CD4-positive, CD25-positive, alpha-beta regulatory T cell (primary cell): ENCODE results near the gene AKAP8L. TPM values are rescaled to one million over a fixed set of nuclear protein-coding genes. Genes with fewer than 3 reads are reported as not detected.

Experiments used
- ATAC-seq, 2 donors: fragments of 150-1000 bp; cut with Tn5 transposase; one replicate each; pipeline ENCODE4 v1.10.0; 2021; ENCODE audit warnings: low read depth in 2 of 2, moderate number of reproducible peaks in 2 of 2, moderate library complexity in 1 of 2
- DNase-seq, 3 donors: peaks; one replicate each; pipeline versions ENCODE4 v3.0.0 to v3.0.0-alpha.2; 2012 to 2022; ENCODE audit warnings: mixed read lengths in 1 of 3
- H3K27ac ChIP-seq: one replicate; pipeline ENCODE4 v1.7.0; 2013; ENCODE audit warnings: mild to moderate bottlenecking, low read length; ENCODE audit not compliant: insufficient read depth, poor library complexity, severe bottlenecking
- H3K27me3 ChIP-seq: one replicate; pipeline ENCODE4 v1.7.0; 2013; ENCODE audit warnings: low read length; ENCODE audit not compliant: control insufficient read depth, insufficient read depth
- H3K36me3 ChIP-seq: one replicate; pipeline ENCODE4 v1.7.0; 2013; ENCODE audit warnings: mild to moderate bottlenecking, low read length, moderate library complexity; ENCODE audit not compliant: control insufficient read depth, insufficient read depth
- H3K4me1 ChIP-seq: 2 replicates; pipeline ENCODE4 v1.7.0; 2013; ENCODE audit warnings: mild to moderate bottlenecking, low read length; ENCODE audit not compliant: insufficient read depth, control insufficient read depth, poor library complexity, severe bottlenecking
- H3K4me3 ChIP-seq: one replicate; pipeline ENCODE4 v1.7.0; 2013; ENCODE audit warnings: low read depth, mild to moderate bottlenecking, low read length, moderate library complexity
- H3K9me3 ChIP-seq, 2 experiments: 1 replicate in 1 of 2; 2 replicates in 1 of 2; pipeline ENCODE4 v1.7.0; 2013; ENCODE audit warnings: low read length in 2 of 2, mild to moderate bottlenecking in 1 of 2, moderate library complexity in 1 of 2; ENCODE audit not compliant: control insufficient read depth in 2 of 2
- H3K27ac Mint-ChIP-seq, 3 donors: one replicate each; pipeline ENCODE4 v1.8.0; 2020 to 2022; ENCODE audit warnings: mild to moderate bottlenecking in 3 of 3, mixed read lengths in 3 of 3, moderate library complexity in 2 of 3
- H3K27me3 Mint-ChIP-seq: one replicate; pipeline ENCODE4 v1.8.0; 2022; ENCODE audit warnings: mild to moderate bottlenecking, mixed read lengths
- H3K36me3 Mint-ChIP-seq: one replicate; pipeline ENCODE4 v1.8.0; 2020; ENCODE audit warnings: mixed read lengths
- H3K4me1 Mint-ChIP-seq, 4 donors: one replicate each; pipeline ENCODE4 v1.8.0; 2020 to 2022; ENCODE audit warnings: mixed read lengths in 4 of 4, mild to moderate bottlenecking in 1 of 4
- H3K4me3 Mint-ChIP-seq, 4 donors: one replicate each; pipeline ENCODE4 v1.8.0; 2020 to 2022; ENCODE audit warnings: mild to moderate bottlenecking in 4 of 4, mixed read lengths in 4 of 4, moderate library complexity in 3 of 4
- H3K9me3 Mint-ChIP-seq, 7 donors: one replicate each; pipeline ENCODE4 v1.8.0; 2020 to 2022; ENCODE audit warnings: mixed read lengths in 7 of 7, mild to moderate bottlenecking in 3 of 7, moderate library complexity in 2 of 7
- polyA plus RNA-seq, 4 donors: library from polyadenylated mRNA; unstranded; fragments of 300-500 nt; fragmentation: Illumina TruSeq; gene quantifications; one replicate each; pipeline ENCODE4 v1.2.3, GENCODE V29; 2021
- total RNA-seq: library from RNA; stranded (reverse); gene quantifications from one replicate; pipeline ENCODE4 v1.2.3, GENCODE V29; 2022

Gene AKAP8L
- total and polyA plus RNA-seq, 5 donors from 2014 or later, result 30.0 to 142 (median 37.7) TPM

DNA sequence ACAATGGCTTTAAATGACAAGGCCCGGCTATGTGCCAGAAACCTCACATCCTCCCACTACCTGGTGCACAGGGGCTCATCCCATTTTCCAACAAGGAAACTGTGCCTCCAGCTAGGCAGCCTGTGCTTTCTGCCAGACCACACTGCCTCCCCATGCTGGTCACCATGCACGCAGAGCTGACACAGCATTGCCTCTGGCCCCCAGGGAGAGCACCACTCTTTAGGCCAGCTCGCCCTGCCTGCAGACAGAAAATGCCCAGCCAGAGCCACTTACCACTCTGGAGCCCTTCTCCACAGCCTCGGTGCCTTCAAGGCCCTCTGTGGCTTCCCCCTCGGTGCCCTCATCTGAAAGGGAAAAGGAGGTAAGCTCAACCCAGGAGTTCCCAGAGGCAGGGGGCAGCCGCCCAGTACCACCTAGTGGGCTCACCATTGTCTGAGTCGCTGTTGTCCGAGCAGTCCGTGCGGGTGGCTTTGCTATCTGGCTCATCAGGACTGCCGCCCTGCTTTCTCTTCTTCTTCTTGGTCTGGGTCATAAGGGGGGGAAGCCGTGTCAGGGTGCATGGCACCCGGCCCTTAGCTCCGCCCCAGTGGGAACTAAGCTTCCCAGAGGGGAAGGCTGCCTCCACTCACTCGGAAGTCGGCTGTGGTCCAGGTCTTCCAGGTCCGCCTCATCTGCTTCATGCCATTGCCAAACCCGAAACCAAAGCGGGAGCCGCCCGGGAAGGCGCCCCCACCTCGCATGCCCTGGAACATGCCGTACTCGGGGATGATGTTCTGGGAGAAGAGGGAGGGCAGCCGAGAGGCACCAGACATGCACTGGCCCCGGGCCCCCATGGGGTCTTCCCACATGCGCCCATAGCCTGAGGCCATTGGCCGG, 18.0 kb downstream of the AKAP8L start:
- ATAC-seq, result no peak
- Mint-ChIP-seq H3K4me1 (peaks cover 0 to 27% (median 12%) of the 10 kb centered on the region in 4 donors), H3K9me3 (no peaks in the 10 kb centered on the region), H3K4me3 (no peak overlapping the region), H3K27ac (no peak overlapping the region), H3K36me3 (peaks cover 30% of the 10 kb centered on the region), H3K27me3 (no peaks in the 10 kb centered on the region)
- H3K27ac ChIP-seq, result no peak overlapping the region
- peaks cover 11% of the 10 kb centered on the region for H3K4me1 ChIP-seq
- peaks cover 88% of the 10 kb centered on the region for H3K36me3 ChIP-seq
- no peaks in the 10 kb centered on the region for H3K27me3 ChIP-seq
- H3K9me3 ChIP-seq, result no peaks in the 10 kb centered on the region
- no peak overlapping the region for H3K4me3 ChIP-seq
- DNase-seq, result no peak

DNA sequence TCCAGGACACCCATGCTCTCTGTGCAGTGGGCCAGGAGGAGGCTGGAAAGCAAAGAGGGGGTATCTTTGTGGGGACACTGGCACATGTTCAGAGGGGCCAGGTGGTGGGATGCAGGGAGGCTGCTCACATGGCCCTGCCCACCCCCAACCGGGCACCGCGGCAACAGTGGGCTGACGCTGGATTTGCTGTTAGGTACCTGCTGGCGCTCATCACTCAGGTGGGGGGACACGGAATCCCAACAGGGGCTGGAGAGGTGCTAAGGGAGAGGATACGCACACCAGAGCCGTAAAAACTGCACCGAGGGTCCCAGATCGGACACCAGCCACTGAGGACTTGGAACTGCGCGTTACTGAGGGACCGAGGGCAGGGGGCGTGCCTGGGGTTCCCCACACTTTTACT, 19.2 kb downstream of the AKAP8L start:
- H3K27ac Mint-ChIP-seq, result no peak overlapping the region
- no peaks in the 10 kb centered on the region for H3K27me3 Mint-ChIP-seq
- no peak for DNase-seq
- Histone ChIP-seq H3K36me3 (peaks cover 84% of the 10 kb centered on the region), H3K27ac (no peak overlapping the region), H3K27me3 (no peaks in the 10 kb centered on the region), H3K9me3 (no peaks in the 10 kb centered on the region), H3K4me1 (peaks cover 6% of the 10 kb centered on the region), H3K4me3 (no peak overlapping the region)
- no peak overlapping the region for H3K4me3 Mint-ChIP-seq
- no peak for ATAC-seq
- H3K4me1 Mint-ChIP-seq, result peaks cover 0 to 20% (median 7%) of the 10 kb centered on the region in 4 donors
- H3K9me3 Mint-ChIP-seq, result no peaks in the 10 kb centered on the region
- peaks cover 30% of the 10 kb centered on the region for H3K36me3 Mint-ChIP-seq

DNA sequence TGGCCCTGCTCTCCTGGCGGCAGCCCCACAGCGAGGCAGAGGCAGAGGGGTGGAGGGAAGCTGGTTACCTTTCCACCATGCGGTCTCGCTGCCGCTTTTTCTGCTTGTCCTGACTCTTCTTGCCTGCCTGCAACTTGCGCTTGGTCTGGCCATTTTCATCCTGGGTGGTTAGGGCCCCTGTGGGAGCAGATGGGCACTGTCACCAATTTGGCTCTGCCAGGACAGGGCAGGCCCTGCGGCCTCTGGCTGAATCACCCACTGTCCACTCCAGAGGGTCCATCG, 19.6 kb downstream of the AKAP8L start:
- H3K27me3 ChIP-seq, result no peaks in the 10 kb centered on the region
- ATAC-seq (no peak), DNase-seq (no peak)
- peaks cover 84% of the 10 kb centered on the region for H3K36me3 ChIP-seq
- Mint-ChIP-seq H3K9me3 (no peaks in the 10 kb centered on the region), H3K27me3 (no peaks in the 10 kb centered on the region), H3K27ac (no peak overlapping the region), H3K4me1 (peaks cover 0 to 15% (median 2%) of the 10 kb centered on the region in 4 donors), H3K36me3 (peaks cover 27% of the 10 kb centered on the region), H3K4me3 (no peak overlapping the region)
- H3K9me3 ChIP-seq, result no peaks in the 10 kb centered on the region
- H3K4me1 ChIP-seq, result peaks cover under 1% of the 10 kb centered on the region
- H3K27ac ChIP-seq, result no peak overlapping the region
- H3K4me3 ChIP-seq, result no peak overlapping the region

DNA sequence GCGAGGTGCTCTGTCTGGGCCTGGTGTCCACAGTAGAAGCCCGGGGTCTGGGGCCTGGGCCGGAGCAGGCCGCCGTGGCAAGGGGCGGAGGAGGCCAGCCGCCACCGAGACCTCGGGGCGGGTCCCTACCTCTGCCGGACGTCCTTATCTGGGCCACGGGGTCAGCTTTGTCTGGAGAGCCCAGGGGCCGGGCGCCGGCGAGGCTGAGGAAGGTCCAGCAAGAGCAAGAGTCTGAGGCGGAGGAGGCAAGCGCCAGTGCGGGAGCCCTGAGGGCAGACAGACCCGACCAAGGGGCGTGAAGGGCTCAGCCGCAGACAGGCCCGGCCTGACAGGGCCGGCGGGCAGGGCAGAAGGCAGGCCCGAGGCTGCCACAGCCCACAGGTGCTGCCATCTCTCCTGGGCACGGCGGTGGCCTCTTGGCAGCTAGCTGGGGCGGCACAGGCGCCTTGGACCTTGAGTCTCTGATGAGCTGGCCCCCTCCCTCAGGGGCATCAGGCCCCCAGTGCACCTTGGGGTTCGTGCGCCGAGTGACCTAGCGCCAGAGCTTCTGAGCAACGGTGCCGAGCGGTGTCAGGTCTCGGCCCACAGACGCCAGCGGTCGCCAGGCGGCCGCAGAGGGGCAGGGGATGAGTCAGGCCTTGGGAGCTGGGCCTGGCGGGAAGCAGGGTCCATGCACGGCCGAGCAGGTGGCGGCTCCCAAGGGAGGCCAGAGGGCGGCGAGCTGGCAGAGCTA, 20.1 kb downstream of the AKAP8L start:
- Mint-ChIP-seq H3K36me3 (peaks cover 26% of the 10 kb centered on the region), H3K4me1 (peaks cover 0 to 10% (median 3%) of the 10 kb centered on the region in 4 donors), H3K27ac (no peak overlapping the region), H3K27me3 (no peaks in the 10 kb centered on the region), H3K4me3 (no peak overlapping the region), H3K9me3 (no peaks in the 10 kb centered on the region)
- no peaks in the 10 kb centered on the region for H3K4me1 ChIP-seq
- ATAC-seq (no peak), DNase-seq (no peak)
- H3K27ac ChIP-seq, result no peak overlapping the region
- no peaks in the 10 kb centered on the region for H3K27me3 ChIP-seq
- H3K9me3 ChIP-seq, result no peaks in the 10 kb centered on the region
- H3K36me3 ChIP-seq, result peaks cover 84% of the 10 kb centered on the region
- no peak overlapping the region for H3K4me3 ChIP-seq

DNA sequence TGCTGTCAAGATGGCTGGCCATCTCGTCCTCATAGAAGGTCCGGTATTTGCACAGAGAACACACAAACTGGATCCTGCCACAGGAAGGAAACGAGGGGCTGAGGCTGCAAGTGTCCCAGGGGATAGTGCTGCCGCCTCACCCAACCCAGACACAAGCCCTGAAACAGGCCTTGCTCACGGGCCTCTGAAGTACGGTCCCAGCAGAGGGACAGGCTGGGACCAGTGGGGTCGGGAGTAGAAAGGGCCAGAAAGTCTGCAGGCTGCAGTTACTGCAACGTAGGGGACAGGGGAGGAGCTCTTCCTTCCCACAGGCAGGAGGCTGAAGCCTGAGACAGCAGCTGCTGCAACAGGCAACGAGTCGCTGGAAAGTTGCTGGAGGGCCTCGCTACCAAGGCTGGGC, 21.0 kb downstream of the AKAP8L start:
- H3K4me3 ChIP-seq, result no peak overlapping the region
- DNase-seq, result no peak
- peaks cover 80% of the 10 kb centered on the region for H3K36me3 ChIP-seq
- H3K9me3 Mint-ChIP-seq, result no peaks in the 10 kb centered on the region
- ATAC-seq, result no peak
- H3K36me3 Mint-ChIP-seq, result peaks cover 30% of the 10 kb centered on the region
- no peaks in the 10 kb centered on the region for H3K27me3 Mint-ChIP-seq
- H3K4me1 Mint-ChIP-seq, result peaks cover 0 to 12% (median 7%) of the 10 kb centered on the region in 4 donors
- H3K9me3 ChIP-seq, result no peaks in the 10 kb centered on the region
- H3K4me1 ChIP-seq, result no peaks in the 10 kb centered on the region
- no peak overlapping the region for H3K27ac ChIP-seq
- H3K4me3 Mint-ChIP-seq, result no peak overlapping the region
- no peaks in the 10 kb centered on the region for H3K27me3 ChIP-seq
- no peak overlapping the region for H3K27ac Mint-ChIP-seq

DNA sequence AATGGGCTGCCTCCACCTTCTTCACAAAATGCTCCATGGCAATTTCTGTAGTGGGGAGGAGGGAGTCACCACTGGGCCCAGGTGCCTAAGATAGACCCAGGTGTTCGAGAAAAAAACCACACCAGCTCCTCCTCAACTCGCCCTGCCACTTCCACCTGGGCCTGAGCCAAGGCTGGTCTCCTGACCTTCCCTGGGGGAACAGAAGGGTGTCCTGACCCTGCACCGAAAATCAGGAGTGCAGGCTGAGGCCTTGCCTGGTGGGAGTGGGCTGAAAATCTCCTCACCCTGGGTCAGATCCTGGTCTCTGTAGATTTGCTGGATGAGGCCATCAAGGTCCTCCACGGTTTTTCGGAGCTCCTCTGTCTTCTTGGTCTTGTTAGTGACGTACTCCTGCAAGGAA, 21.6 kb downstream of the AKAP8L start:
- ATAC-seq (no peak), DNase-seq (no peak)
- no peak overlapping the region for H3K27ac ChIP-seq
- H3K27me3 ChIP-seq, result no peaks in the 10 kb centered on the region
- H3K4me1 Mint-ChIP-seq, result peaks cover 0 to 12% (median 6%) of the 10 kb centered on the region in 4 donors
- no peaks in the 10 kb centered on the region for H3K4me1 ChIP-seq
- H3K36me3 ChIP-seq, result peaks cover 77% of the 10 kb centered on the region
- peak overlapping the region in 1 of 4 donors; percentile 15 for H3K4me3 Mint-ChIP-seq
- H3K9me3 ChIP-seq, result no peaks in the 10 kb centered on the region
- H3K9me3 Mint-ChIP-seq, result no peaks in the 10 kb centered on the region
- H3K36me3 Mint-ChIP-seq, result peaks cover 31% of the 10 kb centered on the region
- no peaks in the 10 kb centered on the region for H3K27me3 Mint-ChIP-seq
- H3K27ac Mint-ChIP-seq, result no peak overlapping the region
- H3K4me3 ChIP-seq, result no peak overlapping the region

DNA sequence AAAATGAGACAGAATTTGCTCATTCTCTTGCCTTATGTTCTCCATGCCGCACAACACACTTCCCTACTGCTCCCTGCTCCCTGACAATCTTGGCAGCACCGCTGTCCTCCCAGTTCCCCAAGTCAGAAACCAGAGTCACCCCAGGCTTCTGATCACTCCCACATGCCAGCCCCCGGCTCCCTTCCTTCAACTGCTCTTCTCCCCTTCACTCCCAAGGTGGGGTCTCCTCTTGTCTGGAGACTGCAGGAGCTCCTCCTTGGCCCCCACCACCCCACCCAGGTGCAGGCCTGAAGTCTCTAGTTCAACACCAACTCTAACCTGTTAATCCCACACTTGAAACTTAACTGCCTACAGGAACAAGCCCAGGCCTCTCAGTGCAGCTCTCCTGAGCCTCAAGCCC, 22.4 kb downstream of the AKAP8L start:
- H3K9me3 ChIP-seq, result no peaks in the 10 kb centered on the region
- peaks cover 31% of the 10 kb centered on the region for H3K36me3 Mint-ChIP-seq
- no peak overlapping the region for H3K4me3 Mint-ChIP-seq
- peaks cover 0 to 12% (median 6%) of the 10 kb centered on the region in 4 donors for H3K4me1 Mint-ChIP-seq
- H3K4me3 ChIP-seq, result no peak overlapping the region
- no peak for ATAC-seq
- peaks cover 76% of the 10 kb centered on the region for H3K36me3 ChIP-seq
- H3K4me1 ChIP-seq, result no peaks in the 10 kb centered on the region
- H3K27ac ChIP-seq, result no peak overlapping the region
- no peaks in the 10 kb centered on the region for H3K27me3 ChIP-seq
- H3K27ac Mint-ChIP-seq, result peak overlapping the region in 1 of 3 donors; percentile 67
- no peaks in the 10 kb centered on the region for H3K27me3 Mint-ChIP-seq
- no peaks in the 10 kb centered on the region for H3K9me3 Mint-ChIP-seq
- DNase-seq, result no peak
